ENCODE measurements around the gene SORBS2.

SORBS2 gene

DNA sequence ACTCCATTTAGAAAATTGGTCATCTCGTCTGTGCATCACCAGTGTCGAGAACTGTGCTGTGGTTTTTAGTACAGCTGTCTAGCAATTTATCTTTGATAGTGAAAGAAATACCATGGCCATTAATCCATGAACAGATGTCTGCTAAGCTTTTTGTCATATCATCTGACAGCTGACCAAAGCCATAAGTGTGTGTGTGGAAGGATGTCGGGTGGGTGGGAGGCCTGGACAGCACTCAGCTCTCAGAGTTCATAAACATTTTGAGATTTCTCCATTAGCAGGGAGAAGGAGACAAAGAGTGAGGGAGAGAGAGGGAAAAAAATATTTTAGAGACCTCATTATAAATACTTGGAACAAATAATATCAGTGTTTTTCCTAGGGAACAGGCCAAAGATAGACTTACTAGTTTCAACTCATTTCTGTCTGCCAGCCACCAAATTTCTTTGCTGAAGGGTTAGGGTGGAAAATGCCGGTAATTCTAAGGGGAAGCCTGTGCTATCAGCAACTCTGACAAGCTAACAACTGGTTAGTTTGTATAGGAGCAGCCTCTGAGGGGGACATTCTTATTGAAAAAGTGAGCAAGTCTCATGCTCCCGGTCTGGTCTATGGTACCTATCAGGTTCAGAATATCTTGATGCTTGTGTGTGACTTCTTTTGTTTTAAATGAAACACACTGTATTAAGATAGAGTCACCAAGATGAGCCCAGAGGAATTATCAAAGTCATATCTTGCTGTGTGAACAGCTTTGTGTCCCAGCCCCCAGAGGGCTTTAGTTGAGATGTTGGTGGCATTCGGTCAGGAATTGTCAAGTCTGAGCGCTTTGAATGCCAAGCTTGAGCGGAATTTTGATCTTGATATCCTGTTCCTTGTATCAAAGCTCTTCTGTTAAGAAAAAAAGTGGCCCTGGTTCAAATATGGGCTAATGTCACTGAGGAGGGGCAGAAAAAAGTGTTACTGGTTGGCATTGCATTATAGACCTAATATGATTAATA is 234.7 kb downstream of the SORBS2 start:
- DNase-seq (ENCODE audit: low spot score), result no peak
- TF ChIP-seq, protein P1, sequence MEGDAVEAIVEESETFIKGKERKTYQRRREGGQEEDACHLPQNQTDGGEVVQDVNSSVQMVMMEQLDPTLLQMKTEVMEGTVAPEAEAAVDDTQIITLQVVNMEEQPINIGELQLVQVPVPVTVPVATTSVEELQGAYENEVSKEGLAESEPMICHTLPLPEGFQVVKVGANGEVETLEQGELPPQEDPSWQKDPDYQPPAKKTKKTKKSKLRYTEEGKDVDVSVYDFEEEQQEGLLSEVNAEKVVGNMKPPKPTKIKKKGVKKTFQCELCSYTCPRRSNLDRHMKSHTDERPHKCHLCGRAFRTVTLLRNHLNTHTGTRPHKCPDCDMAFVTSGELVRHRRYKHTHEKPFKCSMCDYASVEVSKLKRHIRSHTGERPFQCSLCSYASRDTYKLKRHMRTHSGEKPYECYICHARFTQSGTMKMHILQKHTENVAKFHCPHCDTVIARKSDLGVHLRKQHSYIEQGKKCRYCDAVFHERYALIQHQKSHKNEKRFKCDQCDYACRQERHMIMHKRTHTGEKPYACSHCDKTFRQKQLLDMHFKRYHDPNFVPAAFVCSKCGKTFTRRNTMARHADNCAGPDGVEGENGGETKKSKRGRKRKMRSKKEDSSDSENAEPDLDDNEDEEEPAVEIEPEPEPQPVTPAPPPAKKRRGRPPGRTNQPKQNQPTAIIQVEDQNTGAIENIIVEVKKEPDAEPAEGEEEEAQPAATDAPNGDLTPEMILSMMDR (IDR thresholded peaks at IDR 0.05; ENCODE audit: extremely low read depth, missing control alignments), result no peak

DNA sequence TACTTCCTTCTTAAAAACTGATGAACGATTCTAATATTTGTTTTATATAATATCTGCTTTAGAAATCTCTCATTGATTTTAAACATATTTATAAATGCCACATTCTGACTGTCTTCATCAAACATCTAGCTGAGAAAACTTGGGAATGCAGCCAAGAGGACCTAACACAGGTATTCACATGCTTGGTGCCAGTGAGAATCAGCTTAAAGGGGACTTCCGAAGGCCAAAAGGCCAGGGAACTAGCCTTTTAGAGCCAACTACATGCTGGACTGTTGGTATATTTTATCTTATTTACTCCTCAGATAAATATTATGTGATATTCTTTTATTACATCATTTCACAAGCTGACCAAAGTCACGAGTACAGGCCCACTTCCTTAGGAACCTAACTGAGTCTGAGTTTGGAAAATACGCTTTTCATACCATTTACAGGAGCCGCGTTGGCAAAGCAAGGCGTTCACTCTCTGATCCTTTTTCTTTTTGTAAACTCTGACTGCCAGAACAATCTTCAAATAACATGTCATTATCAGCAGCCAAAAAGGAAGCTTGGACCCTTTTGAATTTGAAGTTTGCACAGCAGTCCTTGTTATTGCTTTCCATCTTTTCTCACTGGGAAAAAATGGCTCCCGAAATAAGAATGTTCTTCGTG is 235.6 kb downstream of the SORBS2 start:
- no peak for DNase-seq (ENCODE audit: low spot score)
- TF ChIP-seq, protein P1 (IDR thresholded peaks at IDR 0.05; ENCODE audit: extremely low read depth, missing control alignments), result no peak

- no peak for DNase-seq (ENCODE audit: low spot score)
- TF ChIP-seq, protein P1 (IDR thresholded peaks at IDR 0.05; ENCODE audit: extremely low read depth, missing control alignments), result no peak
Measured at GRCh38 chr4:185573651-185574199, 238.3 kb downstream of the SORBS2 start.

DNA sequence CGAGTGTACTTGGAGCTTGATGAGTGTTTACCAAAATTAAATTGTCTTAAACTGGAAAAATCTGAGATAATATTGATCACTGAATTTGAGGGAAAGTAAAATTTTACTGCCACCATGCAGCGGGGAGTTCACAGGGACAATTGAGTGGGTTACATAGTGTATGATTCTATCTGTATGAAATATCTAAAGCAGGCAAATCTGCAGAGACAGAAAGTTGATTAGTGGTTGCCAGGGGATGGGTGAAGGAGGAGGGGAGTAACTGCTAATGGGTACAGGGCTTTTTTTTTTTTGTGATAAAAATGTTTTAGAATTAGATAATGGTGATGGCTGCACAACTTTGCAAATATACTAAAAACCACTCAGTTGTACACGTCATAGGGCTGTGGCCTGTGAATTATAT is 241.3 kb downstream of the SORBS2 start:
- DNase-seq (ENCODE audit: low spot score), result no peak

DNA sequence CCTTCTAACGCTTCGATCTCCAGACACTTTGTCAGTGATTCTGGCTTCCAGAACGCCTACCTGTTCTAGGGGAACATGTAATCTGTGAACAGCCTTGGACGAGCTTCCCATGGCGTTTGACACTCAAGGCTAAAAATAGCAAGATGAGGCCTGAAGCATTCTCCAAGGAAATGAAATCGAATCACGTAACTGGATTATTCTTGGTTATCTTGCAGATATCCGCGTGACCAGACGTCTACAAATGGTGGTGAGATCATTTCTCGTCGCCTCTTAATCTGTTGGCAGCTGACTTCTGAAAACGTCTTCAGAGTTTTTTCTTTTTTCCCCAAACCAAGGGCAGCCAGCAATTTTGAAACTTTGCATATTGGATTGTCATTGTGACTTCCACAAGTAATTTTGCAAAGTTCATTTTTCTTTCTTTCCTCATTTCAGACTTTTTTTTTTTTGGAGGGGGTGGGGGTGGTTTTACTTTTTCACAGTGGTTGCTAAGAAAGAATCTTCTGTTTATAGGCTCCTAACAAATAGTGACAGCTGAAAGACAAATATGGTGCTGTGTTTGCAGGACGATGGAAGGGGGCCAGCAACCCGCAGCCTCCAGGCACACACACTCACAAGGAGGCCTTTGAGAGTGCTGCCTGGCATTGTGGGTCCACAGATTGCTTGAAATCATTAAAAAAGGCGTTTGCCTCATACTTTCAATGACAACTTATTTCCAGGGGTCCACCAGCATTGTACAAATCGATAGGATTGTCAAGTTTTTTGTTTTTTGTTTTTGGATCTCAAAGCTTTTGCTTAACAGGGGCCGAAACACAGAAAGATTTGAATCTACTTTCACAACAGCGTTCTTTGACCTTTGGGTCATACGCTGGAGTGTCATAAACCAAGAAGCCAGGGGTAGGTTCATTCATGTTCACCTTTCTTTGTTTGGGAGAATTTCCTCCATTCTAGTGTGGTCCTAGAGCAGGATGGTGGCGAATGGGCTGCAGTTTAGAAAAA is 244.3 kb downstream of the SORBS2 start:
- no peak for DNase-seq (ENCODE audit: low spot score)
- TF ChIP-seq, protein P1 (IDR thresholded peaks at IDR 0.05; ENCODE audit: extremely low read depth, missing control alignments), result no peak

More for the DNA sequence above, 241.3 kb downstream of the SORBS2 start:
- TF ChIP-seq, protein P1 (IDR thresholded peaks at IDR 0.05; ENCODE audit: extremely low read depth, missing control alignments), result no peak

DNA sequence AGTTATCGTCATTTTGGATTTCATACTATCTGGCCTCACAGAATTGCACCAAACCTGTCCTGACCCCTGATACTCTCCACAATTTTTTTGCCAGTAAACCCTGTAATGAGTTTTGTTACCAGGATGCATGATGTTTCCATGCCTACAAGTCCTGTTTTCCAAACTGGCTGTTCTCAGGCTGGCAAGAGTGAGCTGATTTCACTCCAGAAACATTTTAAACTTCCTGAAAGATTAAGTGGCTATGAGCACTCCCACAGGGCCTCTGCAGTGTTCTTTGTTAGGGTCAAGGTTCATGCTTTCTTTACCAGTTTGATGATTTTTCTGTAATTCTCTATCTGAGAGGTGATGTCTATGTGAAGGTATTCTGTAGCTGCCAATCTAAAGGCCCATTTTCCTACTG is 245.0 kb downstream of the SORBS2 start:
- no peak for DNase-seq (ENCODE audit: low spot score)
- TF ChIP-seq, protein P1 (IDR thresholded peaks at IDR 0.05; ENCODE audit: extremely low read depth, missing control alignments), result no peak
